MM.1S (cell line): Measurements from ENCODE around the gene APOOL.

Experiments used
- DNase-seq: peaks from one replicate; pipeline ENCODE4 v3.0.0-alpha.2; 2015
- H2AFZ ChIP-seq: fragments of 300-600 bp; sonication (generic); 2 replicates; pipeline ENCODE4 v1.6.0; 2016; ENCODE audit warnings: antibody characterized with exemption, low read length
- H3F3A ChIP-seq: fragments of 300-600 bp; sonication (generic); 2 replicates; pipeline ENCODE4 v1.6.1; 2016; ENCODE audit warnings: mild to moderate bottlenecking, antibody characterized with exemption, low read length, moderate library complexity, mixed read lengths; ENCODE audit not compliant: insufficient read depth
- H3K27ac ChIP-seq: fragments of 300-600 bp; sonication (generic); 2 replicates; pipeline ENCODE4 v1.5.1; 2016; ENCODE audit warnings: mild to moderate bottlenecking, low read length
- H3K27me3 ChIP-seq: fragments of 300-600 bp; sonication (generic); replicated peaks from 2 replicates; pipeline ENCODE4 v1.6.0; 2016; ENCODE audit warnings: low read length; ENCODE audit not compliant: insufficient read depth
- H3K36me3 ChIP-seq: fragments of 300-600 bp; sonication (generic); replicated peaks from 2 replicates; pipeline ENCODE4 v1.6.1; 2016; ENCODE audit warnings: mild to moderate bottlenecking, low read length, mixed read lengths; ENCODE audit not compliant: insufficient read depth
- H3K4me1 ChIP-seq: fragments of 300-600 bp; sonication (generic); 2 replicates; pipeline ENCODE4 v1.6.1; 2016; ENCODE audit warnings: low read length, mixed read lengths
- H3K4me2 ChIP-seq: fragments of 300-600 bp; sonication (generic); 2 replicates; pipeline ENCODE4 v1.6.0; 2016; ENCODE audit warnings: low read depth, low read length
- H3K4me3 ChIP-seq: fragments of 300-600 bp; sonication (generic); 2 replicates; pipeline ENCODE4 v1.5.1; 2016; ENCODE audit warnings: low read length, mixed read lengths
- H3K79me2 ChIP-seq: fragments of 300-600 bp; sonication (generic); 2 replicates; pipeline ENCODE4 v1.6.1; 2016; ENCODE audit warnings: mixed run types, low read length, mixed read lengths
- H3K9ac ChIP-seq: fragments of 300-600 bp; sonication (generic); 2 replicates; pipeline ENCODE4 v1.6.1; 2016; ENCODE audit warnings: low read length, mixed read lengths
- H3K9me2 ChIP-seq: fragments of 300-600 bp; sonication (generic); replicated peaks from 2 replicates; pipeline ENCODE4 v1.6.1; 2016; ENCODE audit warnings: mild to moderate bottlenecking, low read length, mixed read lengths; ENCODE audit not compliant: insufficient read depth
- H3K9me3 ChIP-seq: fragments of 300-600 bp; sonication (generic); replicated peaks from 2 replicates; pipeline ENCODE4 v1.6.1; 2016; ENCODE audit warnings: mild to moderate bottlenecking, low read length, mixed read lengths; ENCODE audit not compliant: insufficient read depth
- H4K20me1 ChIP-seq: fragments of 300-600 bp; sonication (generic); 2 replicates; pipeline ENCODE4 v1.6.1; 2016; ENCODE audit warnings: mild to moderate bottlenecking, low read length, moderate library complexity, mixed read lengths; ENCODE audit not compliant: insufficient read depth
- EZH2 ChIP-seq: fragments of 300-600 bp; sonication (generic); optimal IDR thresholded peaks from 2 replicates; pipeline ENCODE3; 2017; ENCODE audit warnings: low read depth, mild to moderate bottlenecking, antibody characterized with exemption, low read length, mixed read lengths
- EZH2phosphoT487 ChIP-seq: fragments of 300-600 bp; sonication (generic); IDR thresholded peaks from 2 replicates; pipeline ENCODE4 v1.6.1; 2018; ENCODE audit warnings: antibody characterized with exemption, low read length
- TF ChIP-seq, protein P1 (sequence below): fragments of 300-600 bp; sonication (generic); IDR thresholded peaks from 2 replicates; pipeline ENCODE4 v1.5.1; 2016; ENCODE audit warnings: antibody characterized with exemption, low read length, mixed read lengths

APOOL gene

DNA sequence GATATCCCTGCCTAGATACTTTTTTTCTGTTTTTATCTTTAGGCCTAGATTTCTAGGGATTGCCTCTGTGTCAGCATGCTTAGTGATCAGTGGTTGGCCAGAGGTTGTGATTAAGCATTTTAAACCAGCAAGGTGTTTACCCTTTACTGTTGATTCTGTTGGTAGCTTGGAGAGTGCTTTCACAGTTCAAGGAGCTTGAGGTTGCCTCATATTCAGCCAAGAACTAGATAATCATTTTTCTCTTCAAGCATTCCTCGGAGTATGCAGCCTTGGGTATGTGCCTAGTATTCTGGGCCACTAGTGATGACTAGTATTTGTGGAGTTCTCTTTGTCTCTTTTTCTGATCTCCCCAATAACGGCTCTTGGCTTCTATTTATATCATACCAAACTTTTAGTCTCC is 20.4 kb downstream of the APOOL start:
- no peaks in the 10 kb centered on the region for H3K9me3 ChIP-seq
- H3K4me1 ChIP-seq, result no peaks in the 10 kb centered on the region
- 0 out of 2 replicates have a peak, but pooled peaks cover 4% of the 10 kb centered on the region for H3K79me2 ChIP-seq
- H3K4me2 ChIP-seq, result no peak overlapping the region
- H3K9me2 ChIP-seq, result no peaks in the 10 kb centered on the region
- no peak overlapping the region for H3K9ac ChIP-seq
- DNase-seq, result no peak
- no peaks in the 10 kb centered on the region for H4K20me1 ChIP-seq
- H3K36me3 ChIP-seq, result no peaks in the 10 kb centered on the region
- no peak overlapping the region for H2AFZ ChIP-seq
- H3K27ac ChIP-seq, result no peak overlapping the region
- no peaks in the 10 kb centered on the region for H3K27me3 ChIP-seq
- TF ChIP-seq EZH2 (no peak), EZH2phosphoT487 (no peak)
- TF ChIP-seq, protein P1, sequence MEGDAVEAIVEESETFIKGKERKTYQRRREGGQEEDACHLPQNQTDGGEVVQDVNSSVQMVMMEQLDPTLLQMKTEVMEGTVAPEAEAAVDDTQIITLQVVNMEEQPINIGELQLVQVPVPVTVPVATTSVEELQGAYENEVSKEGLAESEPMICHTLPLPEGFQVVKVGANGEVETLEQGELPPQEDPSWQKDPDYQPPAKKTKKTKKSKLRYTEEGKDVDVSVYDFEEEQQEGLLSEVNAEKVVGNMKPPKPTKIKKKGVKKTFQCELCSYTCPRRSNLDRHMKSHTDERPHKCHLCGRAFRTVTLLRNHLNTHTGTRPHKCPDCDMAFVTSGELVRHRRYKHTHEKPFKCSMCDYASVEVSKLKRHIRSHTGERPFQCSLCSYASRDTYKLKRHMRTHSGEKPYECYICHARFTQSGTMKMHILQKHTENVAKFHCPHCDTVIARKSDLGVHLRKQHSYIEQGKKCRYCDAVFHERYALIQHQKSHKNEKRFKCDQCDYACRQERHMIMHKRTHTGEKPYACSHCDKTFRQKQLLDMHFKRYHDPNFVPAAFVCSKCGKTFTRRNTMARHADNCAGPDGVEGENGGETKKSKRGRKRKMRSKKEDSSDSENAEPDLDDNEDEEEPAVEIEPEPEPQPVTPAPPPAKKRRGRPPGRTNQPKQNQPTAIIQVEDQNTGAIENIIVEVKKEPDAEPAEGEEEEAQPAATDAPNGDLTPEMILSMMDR, result no peak
- H3F3A ChIP-seq, result no peaks in the 10 kb centered on the region
- no peak overlapping the region for H3K4me3 ChIP-seq

DNA sequence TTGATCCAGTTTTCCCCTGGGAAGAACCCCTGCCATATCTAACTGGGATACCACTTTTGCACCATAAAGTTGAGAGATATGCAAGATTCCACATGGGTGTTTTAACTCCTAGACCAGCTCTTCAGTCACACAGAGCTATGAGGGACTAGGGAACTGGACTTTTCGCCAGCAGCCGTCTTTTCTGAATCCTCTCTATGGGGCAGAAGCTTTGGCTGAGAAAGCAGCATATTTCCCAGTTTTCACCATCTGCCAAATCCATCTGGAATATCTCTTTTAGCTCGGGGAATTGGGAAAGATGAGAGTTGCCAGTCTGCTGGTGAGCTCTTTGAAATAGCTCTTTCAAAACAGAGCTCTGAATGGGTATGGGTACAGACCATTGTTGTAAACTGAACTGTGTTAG is 20.9 kb downstream of the APOOL start:
- no peak for DNase-seq
- Histone ChIP-seq H3F3A (no peaks in the 10 kb centered on the region), H3K27me3 (no peaks in the 10 kb centered on the region), H4K20me1 (no peaks in the 10 kb centered on the region), H3K4me1 (no peaks in the 10 kb centered on the region), H3K4me2 (no peak overlapping the region), H2AFZ (no peak overlapping the region), H3K9me2 (no peaks in the 10 kb centered on the region), H3K79me2 (0 out of 2 replicates have a peak, but pooled peaks cover 1% of the 10 kb centered on the region), H3K36me3 (no peaks in the 10 kb centered on the region), H3K9ac (no peak overlapping the region), H3K9me3 (no peaks in the 10 kb centered on the region), H3K4me3 (no peak overlapping the region), H3K27ac (no peak overlapping the region)
- TF ChIP-seq, protein P1, result no peak
- TF ChIP-seq EZH2phosphoT487 (no peak), EZH2 (no peak)

DNA sequence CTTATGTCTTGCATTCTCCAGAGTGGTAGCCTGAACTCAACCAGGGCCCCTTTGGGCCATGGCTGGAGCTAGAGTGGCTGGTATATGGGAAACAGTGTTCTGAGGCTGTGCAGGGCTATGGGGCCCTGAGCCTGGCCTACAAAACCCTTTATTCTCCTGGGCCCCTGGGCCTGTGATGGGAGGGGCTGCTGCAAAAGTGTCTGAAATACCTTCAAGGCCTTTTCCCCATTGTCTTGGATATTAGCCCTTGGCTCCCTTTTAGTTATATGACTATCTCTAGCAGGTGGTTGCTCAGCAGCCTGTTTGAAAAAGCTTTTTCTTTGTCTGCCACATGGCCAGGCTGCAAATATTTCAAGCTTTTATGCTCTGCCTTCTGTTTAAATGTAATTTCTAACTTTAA is 22.5 kb downstream of the APOOL start:
- Histone ChIP-seq H3K9me2 (no peaks in the 10 kb centered on the region), H3K36me3 (no peaks in the 10 kb centered on the region), H3F3A (no peaks in the 10 kb centered on the region), H3K9ac (no peak overlapping the region), H3K9me3 (no peaks in the 10 kb centered on the region), H2AFZ (no peak overlapping the region), H3K27me3 (no peaks in the 10 kb centered on the region), H3K4me2 (no peak overlapping the region), H3K79me2 (no peaks in the 10 kb centered on the region), H3K4me1 (no peaks in the 10 kb centered on the region), H4K20me1 (no peaks in the 10 kb centered on the region), H3K4me3 (no peak overlapping the region), H3K27ac (no peak overlapping the region)
- no peak for TF ChIP-seq EZH2
- TF ChIP-seq, protein P1, result no peak
- no peak for TF ChIP-seq EZH2phosphoT487
- no peak for DNase-seq
